H1 (cell line): ENCODE results near the gene ERMARD. TPM values are rescaled to one million over a fixed set of nuclear protein-coding genes. Genes with fewer than 3 reads are reported as not detected.

Experiments used
- CTCF ChIA-PET: fragments of 300-600 bp; sonication (Branson Sonifier 250); formaldehyde crosslinking; loops from one replicate; lab custom pipeline; 2021; ENCODE audit not compliant: partially characterized antibody; lab: Charles Lee
- POLR2A ChIA-PET: fragments of 300-600 bp; sonication (Branson Sonifier 250); formaldehyde crosslinking; loops from one replicate; lab custom pipeline; 2021; ENCODE audit warnings: inconsistent platforms; ENCODE audit not compliant: partially characterized antibody; lab: Charles Lee
- DNase-seq, 2 experiments: peaks; one replicate each; pipeline versions ENCODE4 v3.0.0 to v3.0.0-alpha.2; 2010 to 2022; ENCODE audit warnings: low spot score in 2 of 2, low read depth in 1 of 2, mixed read lengths in 1 of 2
- FAIRE-seq: peaks from 2 replicates; lab custom pipeline; 2011; peaks lifted over from hg19 to GRCh38; lab: Jason Lieb, UNC
- H2AFZ ChIP-seq: 2 replicates; pipeline ENCODE4 v1.8.1; 2012; ENCODE audit warnings: low read length, inconsistent platforms
- H2AK5ac ChIP-seq: 2 replicates; pipeline ENCODE4 v1.6.1; 2013; ENCODE audit warnings: low read depth, low read length
- H2BK120ac ChIP-seq: replicated peaks from 2 replicates; pipeline ENCODE3; 2013; ENCODE audit warnings: low read depth, low read length, inconsistent platforms
- H2BK12ac ChIP-seq: 2 replicates; pipeline ENCODE4 v1.6.1; 2013; ENCODE audit warnings: low read depth, low read length
- H2BK15ac ChIP-seq: 2 replicates; pipeline ENCODE4 v1.6.1; 2013; ENCODE audit warnings: low read length
- H2BK20ac ChIP-seq: 2 replicates; pipeline ENCODE4 v1.6.1; 2013; ENCODE audit warnings: low read length
- H2BK5ac ChIP-seq: 2 replicates; pipeline ENCODE4 v1.6.1; 2013; ENCODE audit warnings: low read depth, low read length
- H3K14ac ChIP-seq: 2 replicates; pipeline ENCODE4 v1.6.1; 2013; ENCODE audit warnings: inconsistent platforms; ENCODE audit not compliant: insufficient read length
- H3K18ac ChIP-seq: 2 replicates; pipeline ENCODE4 v1.6.1; 2013; ENCODE audit warnings: low read length; ENCODE audit errors: extremely low read depth
- H3K23ac ChIP-seq: 2 replicates; pipeline ENCODE4 v1.6.1; 2013; ENCODE audit warnings: inconsistent platforms; ENCODE audit not compliant: insufficient read length
- H3K23me2 ChIP-seq: 2 replicates; pipeline ENCODE4 v1.6.1; 2013; ENCODE audit warnings: low read depth, low read length
- H3K27ac ChIP-seq: 2 replicates; pipeline ENCODE4 v1.6.1; 2011; ENCODE audit warnings: low read depth, low read length, inconsistent platforms
- H3K27me3 ChIP-seq, 4 experiments: replicated peaks in 1 of 4; 1 replicate in 1 of 4; 2 replicates in 3 of 4; pipeline versions ENCODE4 v1.6.1 to v1.8.1; 2011 to 2013; ENCODE audit warnings: low read length in 3 of 4, mild to moderate bottlenecking in 3 of 4, inconsistent platforms in 2 of 4, mixed read lengths in 2 of 4, moderate library complexity in 1 of 4; ENCODE audit not compliant: control insufficient read depth in 3 of 4, insufficient read depth in 3 of 4; ENCODE audit errors: extremely low read depth in 1 of 4
- H3K36me3 ChIP-seq, 4 experiments: 2 replicates each; pipeline versions ENCODE4 v1.6.1 to v1.8.1; 2011 to 2013; ENCODE audit warnings: mild to moderate bottlenecking in 4 of 4, low read length in 3 of 4, moderate library complexity in 2 of 4, control low read depth in 1 of 4, inconsistent platforms in 1 of 4; ENCODE audit not compliant: insufficient read depth in 4 of 4, control insufficient read depth in 2 of 4
- H3K4ac ChIP-seq: replicated peaks from 2 replicates; pipeline ENCODE3; 2013; ENCODE audit warnings: low read length, low read depth, mixed read lengths, inconsistent platforms; ENCODE audit not compliant: insufficient read length
- H3K4me1 ChIP-seq, 4 experiments: replicated peaks in 1 of 4; 1 replicate in 1 of 4; 2 replicates in 3 of 4; pipeline versions ENCODE4 v1.6.1 to v1.8.1; 2011 to 2013; ENCODE audit warnings: low read length in 3 of 4, inconsistent platforms in 2 of 4, mixed read lengths in 1 of 4; ENCODE audit not compliant: insufficient read depth in 4 of 4, control insufficient read depth in 3 of 4
- H3K4me2 ChIP-seq, 2 experiments: 2 replicates each; pipeline versions ENCODE4 v1.6.1 to v1.8.1; 2011 to 2013; ENCODE audit warnings: low read depth in 2 of 2, low read length in 2 of 2, control low read depth in 1 of 2, inconsistent platforms in 1 of 2, mild to moderate bottlenecking in 1 of 2; ENCODE audit not compliant: insufficient read depth in 1 of 2
- H3K4me3 ChIP-seq, 4 experiments: fragments of 200-600, 300-600 bp in 1 of 4; sonication (generic), shearing (Covaris generic), sonication (Bioruptor Twin) in 1 of 4; 2 replicates each; pipeline versions ENCODE4 v1.5.1 to v1.8.1; 2011 to 2016; ENCODE audit warnings: low read length in 4 of 4, low read depth in 3 of 4, control low read depth in 2 of 4, inconsistent platforms in 2 of 4, mild to moderate bottlenecking in 2 of 4, mixed read lengths in 1 of 4, moderate library complexity in 1 of 4; ENCODE audit not compliant: insufficient read depth in 2 of 4; ENCODE audit errors: extremely low read depth in 1 of 4
- H3K56ac ChIP-seq: replicated peaks from 2 replicates; pipeline ENCODE3; 2013; ENCODE audit warnings: low read depth, mild to moderate bottlenecking, mixed read lengths, low read length, inconsistent platforms; ENCODE audit not compliant: insufficient read length
- H3K79me1 ChIP-seq: 2 replicates; pipeline ENCODE4 v1.6.1; 2013; ENCODE audit warnings: low read depth, low read length, control low read depth
- H3K79me2 ChIP-seq, 2 experiments: 2 replicates each; pipeline versions ENCODE4 v1.6.1 to v1.8.1; 2012 to 2013; ENCODE audit warnings: low read length in 2 of 2, mild to moderate bottlenecking in 2 of 2, inconsistent platforms in 1 of 2; ENCODE audit not compliant: insufficient read depth in 2 of 2, control insufficient read depth in 1 of 2
- H3K9ac ChIP-seq, 4 experiments: replicated peaks in 1 of 4; 1 replicate in 1 of 4; 2 replicates in 3 of 4; pipeline versions ENCODE4 v1.6.1 to v1.8.1; 2011 to 2013; ENCODE audit warnings: low read depth in 3 of 4, low read length in 3 of 4, control low read depth in 2 of 4, mild to moderate bottlenecking in 2 of 4, moderate library complexity in 2 of 4, inconsistent platforms in 1 of 4; ENCODE audit errors: extremely low read depth in 1 of 4
- H3K9me3 ChIP-seq, 2 experiments: 2 replicates each; pipeline versions ENCODE4 v1.6.1 to v1.8.1; 2012 to 2013; ENCODE audit warnings: mild to moderate bottlenecking in 2 of 2, moderate library complexity in 2 of 2, control low read depth in 1 of 2, inconsistent platforms in 1 of 2, low read depth in 1 of 2, low read length in 1 of 2, mixed read lengths in 1 of 2; ENCODE audit not compliant: insufficient read depth in 2 of 2
- H4K20me1 ChIP-seq, 2 experiments: replicated peaks in 1 of 2; 2 replicates each; pipeline versions ENCODE3 to v1.8.1; 2011 to 2013; ENCODE audit warnings: inconsistent platforms in 2 of 2, low read length in 2 of 2, mild to moderate bottlenecking in 1 of 2; ENCODE audit not compliant: insufficient read depth in 2 of 2, control insufficient read depth in 1 of 2
- H4K5ac ChIP-seq: 2 replicates; pipeline ENCODE4 v1.6.1; 2013; ENCODE audit warnings: low read length, low read depth, mixed read lengths, inconsistent platforms; ENCODE audit not compliant: insufficient read length
- H4K8ac ChIP-seq: 2 replicates; pipeline ENCODE4 v1.8.0; 2013; ENCODE audit warnings: mild to moderate bottlenecking, moderate library complexity, low read length, inconsistent platforms; ENCODE audit not compliant: insufficient read depth; ENCODE audit errors: extremely low read depth
- H4K91ac ChIP-seq: replicated peaks from 2 replicates; pipeline ENCODE3; 2013; ENCODE audit warnings: low read length, mixed read lengths, inconsistent platforms; ENCODE audit not compliant: insufficient read length
- EP300 ChIP-seq, 2 experiments: IDR thresholded peaks; 1 replicate in 1 of 2; 2 replicates in 1 of 2; pipeline ENCODE4 v1.6.1; 2011 to 2012; ENCODE audit warnings: low read depth in 2 of 2, low read length in 2 of 2, mild to moderate bottlenecking in 2 of 2, borderline replicate concordance in 1 of 2, inconsistent platforms in 1 of 2, moderate library complexity in 1 of 2
- GTF2F1 ChIP-seq: IDR thresholded peaks from 2 replicates; pipeline ENCODE4 v1.6.1; 2012; ENCODE audit warnings: low read depth, low read length, improper control_type of control experiment, borderline replicate concordance
- JUND ChIP-seq: IDR thresholded peaks from 2 replicates; pipeline ENCODE4 v1.6.1; 2011; ENCODE audit warnings: mild to moderate bottlenecking, improper control_type of control experiment, low read length
- MAFK ChIP-seq: IDR thresholded peaks from 2 replicates; pipeline ENCODE4 v1.6.1; 2012; ENCODE audit warnings: low read depth, mild to moderate bottlenecking, improper control_type of control experiment, low read length
- SIN3A ChIP-seq, 2 experiments: IDR thresholded peaks in 1 of 2; conservative IDR thresholded peaks in 1 of 2; 2 replicates each; pipeline ENCODE4 v1.6.1; 2011 to 2012; ENCODE audit warnings: low read length in 2 of 2, improper control_type of control experiment in 1 of 2, low read depth in 1 of 2, mild to moderate bottlenecking in 1 of 2
- SIRT6 ChIP-seq: IDR thresholded peaks from one replicate; pipeline ENCODE4 v1.7.1; 2012; ENCODE audit warnings: low read length, inconsistent platforms
- SP1 ChIP-seq: IDR thresholded peaks from 2 replicates; pipeline ENCODE4 v1.6.1; 2011; ENCODE audit warnings: low read depth, low read length
- TAF1 ChIP-seq: IDR thresholded peaks from 2 replicates; pipeline ENCODE4 v1.6.1; 2011; ENCODE audit warnings: mild to moderate bottlenecking, low read depth, low read length
- TAF7 ChIP-seq: optimal IDR thresholded peaks from 2 replicates; pipeline ENCODE3; 2011; ENCODE audit warnings: low read depth, mild to moderate bottlenecking, inconsistent platforms, low read length, moderate library complexity, borderline replicate concordance
- TBP ChIP-seq: IDR thresholded peaks from 2 replicates; pipeline ENCODE4 v1.6.1; 2011; ENCODE audit warnings: low read depth, low read length, improper control_type of control experiment
- TEAD4 ChIP-seq: IDR thresholded peaks from 2 replicates; pipeline ENCODE4 v1.6.1; 2012; ENCODE audit warnings: low read depth, low read length, inconsistent platforms, mixed read lengths
- WGBS, 2 experiments: shearing (Covaris generic) in 1 of 2; methylation state at CpG; one replicate each; pipeline versions ENCODE4 v1.1.6 to v1.1.7; 2013 to 2015; ENCODE audit warnings: low lambda C conversion rate in 2 of 2, mixed read lengths in 2 of 2, inconsistent platforms in 1 of 2, low coverage in 1 of 2, missing lambda C conversion rate in 1 of 2; ENCODE audit not compliant: insufficient replicate concordance in 2 of 2, insufficient coverage in 1 of 2, insufficient read length in 1 of 2; ENCODE audit errors: extremely low coverage in 1 of 2, missing lambda C conversion rate in 1 of 2; 5-methylcytosine and 5-hydroxymethylcytosine counted together
- polyA plus RNA-seq, 7 experiments: library from polyadenylated mRNA; depleted of rRNA in 3 of 7; stranded (reverse) in 5 of 7; unstranded in 2 of 7; fragments of >200 nt in 5 of 7; fragments of 200-250 nt in 2 of 7; gene quantifications; 1 replicate in 5 of 7; 2 replicates in 1 of 7; 4 replicates in 1 of 7; pipeline versions ENCODE4 v1.2.1 to v1.2.3, GENCODE V29; 2011 to 2013; ENCODE audit warnings: missing spikeins in 2 of 7, mixed read lengths in 2 of 7
- total RNA-seq: library from RNA; stranded (reverse); fragmentation: NEBNext Ultra II Directional; extraction: Animal tissue kit (Norgen Biotek cat#: 25700); gene quantifications from 2 replicates; pipeline ENCODE4 v1.2.1, GENCODE V29; 2021

Gene ERMARD
- total and polyA plus RNA-seq, 2 of the 8 experiments (the other 6 are each of a cell fraction or from before 2014, with no cell fraction given): 12.2 to 25.6 TPM

DNA sequence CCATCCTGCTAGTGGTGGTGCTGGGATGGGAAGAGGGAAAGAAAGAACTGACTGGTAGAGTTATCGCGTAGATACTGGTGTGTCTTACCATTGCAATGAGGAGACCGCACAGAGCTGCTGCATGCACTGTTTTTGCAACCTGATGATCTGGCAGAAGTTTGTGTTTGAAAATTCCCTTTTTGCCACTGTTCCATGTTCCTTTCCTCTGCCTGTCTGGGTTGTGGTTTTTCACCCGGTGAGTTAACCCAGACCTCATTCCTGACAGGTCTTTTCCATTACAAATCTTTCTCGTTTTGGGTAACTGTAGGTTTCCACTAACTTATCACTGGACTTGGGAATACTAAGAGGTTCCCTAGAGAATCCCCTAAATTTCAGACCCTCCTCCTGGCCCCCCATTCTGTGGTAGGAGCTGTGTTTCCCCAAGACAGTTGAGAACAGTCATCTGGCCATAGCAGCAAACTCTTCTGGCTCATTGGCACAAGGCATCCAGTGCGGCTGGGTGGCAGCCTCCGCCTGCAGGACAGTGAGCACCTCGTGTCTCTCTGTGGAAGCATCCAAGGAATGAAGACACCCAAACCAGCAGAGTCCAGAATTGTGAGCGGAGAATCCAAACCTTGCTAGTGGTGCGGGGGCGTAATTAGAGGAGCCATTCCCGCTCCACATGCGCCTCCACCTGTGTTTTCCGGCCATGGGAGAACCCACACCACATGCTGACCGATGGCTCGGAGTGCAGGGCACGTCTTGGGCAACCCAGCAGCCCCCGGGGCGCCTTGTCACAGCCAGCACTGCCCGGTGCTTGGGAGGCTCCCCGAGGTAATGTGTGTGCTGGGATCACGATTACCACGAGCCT, 32.8 kb downstream of the ERMARD start:
- Histone ChIP-seq H3K23ac (no peak overlapping the region), H4K91ac (no peak overlapping the region), H4K8ac (no peak overlapping the region; the same call in 1 of the 2 replicates), H3K36me3 (no peaks in the 10 kb centered on the region), H3K23me2 (no peaks in the 10 kb centered on the region), H2BK15ac (no peak overlapping the region), H3K9me3 (no peaks in the 10 kb centered on the region), H2AFZ (no peak overlapping the region), H3K4me1 (no peaks in the 10 kb centered on the region; a peak in 1 of 7 replicates), H3K56ac (no peak overlapping the region), H3K27me3 (peaks cover 0 to 3% (median under 1%) of the 10 kb centered on the region in 4 experiments; a peak in 4 of 7 replicates), H3K14ac (no peak overlapping the region), H3K9ac (no peak overlapping the region), H3K79me2 (no peaks in the 10 kb centered on the region), H3K4me3 (no peak overlapping the region), H3K4me2 (no peak overlapping the region), H2BK120ac (no peak overlapping the region), H2BK5ac (no peak overlapping the region), H2BK20ac (no peak overlapping the region), H2BK12ac (no peak overlapping the region), H3K27ac (no peak overlapping the region), H3K18ac (no peak overlapping the region), H3K4ac (no peak overlapping the region), H4K20me1 (peaks cover 0 to 2% of the 10 kb centered on the region in 2 experiments), H3K79me1 (no peaks in the 10 kb centered on the region), H2AK5ac (no peak overlapping the region), H4K5ac (no peak overlapping the region)
- no peak for FAIRE-seq
- WGBS, 2 experiments: 90% methylated on average over 23 of the region's 23 CpGs; no CpG with 5 or more reads in 1 of the 2 experiments
- ChIA-PET CTCF (interaction anchor here (0.8 to 1.3 kb wide), 2 partner anchors 9 to 82 kb away, joined by 3 read pairs; no protein-coding TSS in a partner anchor), POLR2A (interaction anchor here (1.3 kb wide), 1 partner anchor 11 kb away, joined by 4 read pairs; no protein-coding TSS in a partner anchor)
- TF ChIP-seq JUND (no peak), TAF7 (no peak), TEAD4 (no peak), TAF1 (no peak), MAFK (no peak), TBP (no peak), SIN3A (conservative IDR thresholded peaks at IDR 0.05 in 1 of 2, IDR thresholded peaks at IDR 0.05 in 1 of 2; ENCODE audit: low read depth in 1 of 2, low read length in 2 of 2) (no peak), SIRT6 (no peak), SP1 (no peak), EP300 (IDR thresholded peaks at IDR 0.05; ENCODE audit: borderline replicate concordance in 1 of 2, low read depth in 2 of 2, low read length in 2 of 2) (no peak), GTF2F1 (no peak)
- DNase-seq: peak in 1 of 2 experiments; percentile 32
